Memory B cell (primary cell): ENCODE data around the gene OR2A1.
A peak's percentile ranks its signal among the peaks of the same experiment; 100 is the strongest.
"Not testable (repeated sequence)": the region's sequence is repeated elsewhere in the genome, so short reads cannot be mapped to it uniquely, and the experiment has no call there.

Experiments
- ATAC-seq: fragments of 150-1000 bp; cut with Tn5 transposase; 2 replicates; pipeline ENCODE4 v1.10.0; 2021; ENCODE audit warnings: low read depth, mild to moderate bottlenecking, moderate library complexity
- DNase-seq, 2 donors: peaks; one replicate each; pipeline ENCODE4 v3.0.0; 2022; ENCODE audit warnings: low spot score in 2 of 2
- H3K27ac Mint-ChIP-seq: one replicate; pipeline ENCODE4 v1.8.0; 2022; ENCODE audit warnings: mild to moderate bottlenecking, moderate library complexity, mixed read lengths
- H3K27me3 Mint-ChIP-seq: one replicate; pipeline ENCODE4 v1.8.0; 2022; ENCODE audit warnings: mixed read lengths
- H3K36me3 Mint-ChIP-seq: one replicate; pipeline ENCODE4 v1.8.0; 2022; ENCODE audit warnings: mild to moderate bottlenecking, mixed read lengths
- H3K4me1 Mint-ChIP-seq: one replicate; pipeline ENCODE4 v1.8.0; 2022; ENCODE audit warnings: mixed read lengths
- H3K4me3 Mint-ChIP-seq: one replicate; pipeline ENCODE4 v1.8.0; 2022; ENCODE audit warnings: mild to moderate bottlenecking, moderate library complexity, mixed read lengths
- H3K9me3 Mint-ChIP-seq: one replicate; pipeline ENCODE4 v1.8.0; 2022; ENCODE audit warnings: mixed read lengths

The OR2A1 gene

GRCh38 chr7:144303607-144304006 lies 8.6 kb upstream of the OR2A1 start:
- ATAC-seq, H3K27me3 Mint-ChIP-seq, H3K4me3 Mint-ChIP-seq, H3K27ac Mint-ChIP-seq, H3K36me3 Mint-ChIP-seq, H3K9me3 Mint-ChIP-seq, DNase-seq, H3K4me1 Mint-ChIP-seq: not testable (repeated sequence)

- not testable (repeated sequence) for DNase-seq, H3K36me3 Mint-ChIP-seq, ATAC-seq, H3K27me3 Mint-ChIP-seq, H3K9me3 Mint-ChIP-seq, H3K27ac Mint-ChIP-seq, H3K4me1 Mint-ChIP-seq, H3K4me3 Mint-ChIP-seq
Measured at GRCh38 chr7:144305156-144305555, 7.1 kb upstream of the OR2A1 start.

- not testable (repeated sequence) for DNase-seq, H3K36me3 Mint-ChIP-seq, H3K27me3 Mint-ChIP-seq, H3K27ac Mint-ChIP-seq, H3K4me1 Mint-ChIP-seq, H3K9me3 Mint-ChIP-seq, H3K4me3 Mint-ChIP-seq, ATAC-seq
Measured at GRCh38 chr7:144309702-144310101, 2.5 kb upstream of the OR2A1 start.

GRCh38 chr7:144311218-144311617 lies 1.0 kb upstream of the OR2A1 start:
- not testable (repeated sequence) for DNase-seq, H3K4me3 Mint-ChIP-seq, H3K4me1 Mint-ChIP-seq, H3K27ac Mint-ChIP-seq, H3K27me3 Mint-ChIP-seq, H3K36me3 Mint-ChIP-seq, H3K9me3 Mint-ChIP-seq, ATAC-seq

- not testable (repeated sequence) for H3K27ac Mint-ChIP-seq, ATAC-seq, H3K9me3 Mint-ChIP-seq, H3K36me3 Mint-ChIP-seq, DNase-seq, H3K4me1 Mint-ChIP-seq, H3K27me3 Mint-ChIP-seq, H3K4me3 Mint-ChIP-seq
Measured at GRCh38 chr7:144317537-144317936, 5.3 kb downstream of the OR2A1 start.

GRCh38 chr7:144319547-144319946 lies 7.3 kb downstream of the OR2A1 start:
- not testable (repeated sequence) for H3K36me3 Mint-ChIP-seq, H3K9me3 Mint-ChIP-seq, DNase-seq, H3K4me1 Mint-ChIP-seq, ATAC-seq, H3K4me3 Mint-ChIP-seq, H3K27me3 Mint-ChIP-seq, H3K27ac Mint-ChIP-seq

GRCh38 chr7:144321677-144322206 lies 9.5 kb downstream of the OR2A1 start:
- DNase-seq, H3K4me3 Mint-ChIP-seq, ATAC-seq, H3K9me3 Mint-ChIP-seq, H3K27ac Mint-ChIP-seq, H3K36me3 Mint-ChIP-seq, H3K4me1 Mint-ChIP-seq, H3K27me3 Mint-ChIP-seq: not testable (repeated sequence)

- not testable (repeated sequence) for H3K27ac Mint-ChIP-seq, ATAC-seq, H3K27me3 Mint-ChIP-seq, H3K4me1 Mint-ChIP-seq, H3K36me3 Mint-ChIP-seq, H3K9me3 Mint-ChIP-seq, H3K4me3 Mint-ChIP-seq, DNase-seq
Measured at GRCh38 chr7:144323359-144323758, 11.1 kb downstream of the OR2A1 start.

- H3K27me3 Mint-ChIP-seq, H3K4me3 Mint-ChIP-seq, H3K9me3 Mint-ChIP-seq, H3K36me3 Mint-ChIP-seq, H3K4me1 Mint-ChIP-seq, H3K27ac Mint-ChIP-seq, ATAC-seq, DNase-seq: not testable (repeated sequence)
Measured at GRCh38 chr7:144325868-144326267, 13.6 kb downstream of the OR2A1 start.

- H3K9me3 Mint-ChIP-seq, H3K27me3 Mint-ChIP-seq, H3K27ac Mint-ChIP-seq, H3K4me1 Mint-ChIP-seq, DNase-seq, H3K36me3 Mint-ChIP-seq, ATAC-seq, H3K4me3 Mint-ChIP-seq: not testable (repeated sequence)
Measured at GRCh38 chr7:144330044-144330443, 17.8 kb downstream of the OR2A1 start.

- not testable (repeated sequence) for DNase-seq, H3K27me3 Mint-ChIP-seq, H3K36me3 Mint-ChIP-seq, H3K4me1 Mint-ChIP-seq, H3K4me3 Mint-ChIP-seq, H3K27ac Mint-ChIP-seq, H3K9me3 Mint-ChIP-seq
- peak; percentile 64 for ATAC-seq
Measured at GRCh38 chr7:144331221-144331995, 19.2 kb downstream of the OR2A1 start.

- not testable (repeated sequence) for H3K27ac Mint-ChIP-seq, H3K9me3 Mint-ChIP-seq, H3K4me1 Mint-ChIP-seq, DNase-seq, H3K27me3 Mint-ChIP-seq, H3K36me3 Mint-ChIP-seq, H3K4me3 Mint-ChIP-seq, ATAC-seq
Measured at GRCh38 chr7:144331996-144332288, 19.7 kb downstream of the OR2A1 start.

- peak; percentile 18 for ATAC-seq
- not testable (repeated sequence) for DNase-seq, H3K27me3 Mint-ChIP-seq, H3K27ac Mint-ChIP-seq, H3K36me3 Mint-ChIP-seq, H3K9me3 Mint-ChIP-seq, H3K4me1 Mint-ChIP-seq, H3K4me3 Mint-ChIP-seq
Measured at GRCh38 chr7:144348625-144349024, 36.4 kb downstream of the OR2A1 start.

GRCh38 chr7:144351667-144352066 lies 39.4 kb downstream of the OR2A1 start:
- not testable (repeated sequence) for H3K27me3 Mint-ChIP-seq, H3K27ac Mint-ChIP-seq

GRCh38 chr7:144355176-144355822 lies 43.1 kb downstream of the OR2A1 start, which contains the start of gene ARHGEF5:
Gene ARHGEF5 (plus strand): TSS chr7:144355402. CDS start chr7:144362670, 7,268 bp downstream.
- ATAC-seq, result peak; percentile 77
- not testable (repeated sequence) for H3K27me3 Mint-ChIP-seq, H3K36me3 Mint-ChIP-seq, H3K4me1 Mint-ChIP-seq, H3K27ac Mint-ChIP-seq, DNase-seq, H3K9me3 Mint-ChIP-seq
- peak within 1 kb of the TSS; percentile 81 for H3K4me3 Mint-ChIP-seq

More at GRCh38 chr7:144351667-144352066, 39.4 kb downstream of the OR2A1 start:
- H3K4me1 Mint-ChIP-seq, H3K36me3 Mint-ChIP-seq, H3K4me3 Mint-ChIP-seq, DNase-seq, ATAC-seq, H3K9me3 Mint-ChIP-seq: not testable (repeated sequence)
